Activated T-cell treated with anti-CD3 and anti-CD28 coated beads, Interleukin-2, amount 50 U/mL, for 24 hours (primary cell): Measurements from ENCODE around the gene SSTR5.

Experiments
- DNase-seq: peaks from one replicate; pipeline ENCODE4 v3.0.0-alpha.2; 2020
- H3K27ac Mint-ChIP-seq: 2 replicates; pipeline ENCODE4 v1.8.0; 2020; ENCODE audit warnings: mild to moderate bottlenecking, mixed read lengths
- H3K27me3 Mint-ChIP-seq: 2 replicates; pipeline ENCODE4 v1.8.0; 2020; ENCODE audit warnings: mixed read lengths
- H3K36me3 Mint-ChIP-seq: 2 replicates; pipeline ENCODE4 v1.8.0; 2020; ENCODE audit warnings: low read depth, mixed read lengths
- H3K4me1 Mint-ChIP-seq: 2 replicates; pipeline ENCODE4 v1.8.0; 2020; ENCODE audit warnings: low read depth, mixed read lengths
- H3K4me3 Mint-ChIP-seq: 2 replicates; pipeline ENCODE4 v1.8.0; 2020; ENCODE audit warnings: mild to moderate bottlenecking, moderate library complexity, mixed read lengths
- H3K9me3 Mint-ChIP-seq: 2 replicates; pipeline ENCODE4 v1.8.0; 2020; ENCODE audit warnings: mixed read lengths

Gene SSTR5

GRCh38 chr16:1056196-1056595 lies 16.4 kb upstream of the SSTR5 start:
- DNase-seq: no peak
- Mint-ChIP-seq H3K4me3 (no peak overlapping the region), H3K27me3 (peaks cover 8% of the 10 kb centered on the region), H3K9me3 (peaks cover 4% of the 10 kb centered on the region), H3K4me1 (no peaks in the 10 kb centered on the region), H3K36me3 (no peaks in the 10 kb centered on the region), H3K27ac (no peak overlapping the region)

DNA sequence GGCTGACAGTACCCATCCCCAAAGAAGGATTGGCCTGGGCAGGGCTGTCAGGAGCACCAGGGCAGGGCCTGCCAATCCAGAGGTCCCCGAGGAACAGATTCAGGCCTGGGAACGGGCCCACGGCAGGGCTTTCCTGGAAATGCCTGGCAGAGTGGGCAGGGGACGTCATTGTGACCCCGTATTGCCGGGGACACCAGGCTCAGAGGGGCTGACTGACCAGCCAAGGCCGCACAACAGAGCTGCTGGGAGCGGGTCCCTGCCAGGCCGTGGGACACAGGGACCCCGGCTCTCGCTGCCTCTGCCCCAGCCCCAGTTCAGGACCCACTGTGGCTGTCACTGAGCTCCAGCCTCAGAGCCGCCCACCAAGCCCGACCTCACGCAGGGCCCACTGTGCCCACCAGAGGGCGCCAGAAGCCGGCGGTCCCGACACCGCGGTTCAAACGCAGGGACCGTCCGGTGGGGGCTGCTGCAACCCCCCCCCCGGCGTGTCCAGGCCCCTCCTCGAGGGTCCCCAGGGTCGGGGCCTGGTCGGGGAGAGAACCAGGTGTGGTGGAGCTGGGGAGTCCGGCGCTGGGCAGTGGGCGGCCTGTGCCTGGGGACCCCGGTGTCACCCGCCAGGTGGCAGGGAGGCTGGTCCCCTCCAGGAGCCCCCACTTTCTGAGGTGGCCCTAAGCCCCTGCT lies 15.2 kb upstream of the SSTR5 start:
- peaks cover 4% of the 10 kb centered on the region for H3K9me3 Mint-ChIP-seq
- DNase-seq: peak; percentile 82
- H3K27ac Mint-ChIP-seq: no peak overlapping the region
- no peaks in the 10 kb centered on the region for H3K36me3 Mint-ChIP-seq
- peaks cover 8% of the 10 kb centered on the region for H3K27me3 Mint-ChIP-seq
- no peak overlapping the region for H3K4me3 Mint-ChIP-seq
- H3K4me1 Mint-ChIP-seq: no peaks in the 10 kb centered on the region

DNA sequence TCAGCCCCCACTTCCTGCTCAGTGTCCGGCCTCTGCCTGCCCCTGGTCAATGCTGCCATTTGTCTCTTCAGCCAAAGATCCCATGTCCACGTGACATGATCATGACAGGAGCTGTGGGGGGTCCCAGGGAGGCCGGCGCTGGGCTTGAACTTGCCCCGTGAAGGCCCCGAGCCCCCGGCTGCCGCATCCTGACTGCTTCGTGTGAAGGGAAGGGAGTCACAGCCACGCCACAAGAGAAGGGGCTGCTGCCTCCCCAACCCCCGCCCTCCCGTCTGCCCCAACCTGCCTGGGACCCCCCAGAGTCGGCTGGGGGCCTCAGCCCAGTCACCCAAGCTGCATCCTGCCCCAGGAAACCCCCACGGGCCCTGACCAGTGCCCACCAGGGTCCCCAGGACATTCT lies 14.3 kb upstream of the SSTR5 start:
- Mint-ChIP-seq H3K36me3 (no peaks in the 10 kb centered on the region), H3K9me3 (peaks cover 4% of the 10 kb centered on the region), H3K4me3 (no peak overlapping the region), H3K27me3 (peaks cover 11% of the 10 kb centered on the region), H3K4me1 (no peaks in the 10 kb centered on the region), H3K27ac (no peak overlapping the region)
- no peak for DNase-seq

- peaks cover 4% of the 10 kb centered on the region for H3K9me3 Mint-ChIP-seq
- no peak overlapping the region for H3K4me3 Mint-ChIP-seq
- DNase-seq: no peak
- no peak overlapping the region for H3K27ac Mint-ChIP-seq
- no peaks in the 10 kb centered on the region for H3K4me1 Mint-ChIP-seq
- no peaks in the 10 kb centered on the region for H3K36me3 Mint-ChIP-seq
- H3K27me3 Mint-ChIP-seq: peaks cover 18% of the 10 kb centered on the region
Observed at GRCh38 chr16:1059310-1059709, 13.2 kb upstream of the SSTR5 start.

DNA sequence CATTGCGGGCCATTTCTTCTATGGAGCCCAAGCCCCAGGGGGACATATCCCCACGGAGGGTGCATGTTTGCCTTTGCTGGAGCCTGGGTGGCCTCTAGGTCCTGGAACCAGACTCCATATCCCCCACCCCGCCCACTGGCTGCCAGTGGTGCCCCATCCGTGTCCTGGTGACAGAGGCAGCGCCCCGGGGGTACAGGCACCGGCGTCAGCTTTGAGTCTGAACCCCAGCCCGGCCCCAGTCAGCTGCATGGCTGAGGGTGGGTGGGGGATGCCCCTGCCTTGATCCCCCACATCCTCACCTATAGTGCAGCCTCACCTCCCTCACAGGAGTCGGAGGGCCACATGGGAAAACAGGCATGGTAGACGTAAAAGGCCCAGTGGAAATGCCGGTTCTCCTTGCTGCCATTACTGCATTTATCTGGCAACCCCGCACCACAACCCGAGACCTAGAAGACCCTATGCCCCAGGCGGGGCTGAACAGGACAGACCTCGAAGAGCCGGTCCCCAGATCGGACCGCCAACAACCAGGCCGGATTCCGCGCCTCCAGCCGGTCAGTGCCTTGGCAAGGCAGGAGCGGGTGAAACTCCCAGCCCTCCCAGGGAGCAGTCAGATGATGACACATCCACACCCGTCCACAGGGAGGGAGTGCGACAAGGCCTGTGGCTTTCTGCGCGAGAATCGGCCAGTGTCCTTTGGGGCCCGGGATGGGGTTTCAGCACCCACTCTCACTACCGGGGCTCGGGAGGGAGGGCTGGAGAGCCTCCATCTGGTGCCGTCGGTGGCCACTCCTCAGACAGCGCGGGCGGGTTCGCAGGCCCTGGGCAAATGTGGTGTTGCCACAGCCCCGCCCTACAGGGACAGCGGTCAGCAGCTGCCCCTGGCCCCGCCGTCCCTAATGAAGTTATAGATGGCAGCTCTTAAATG lies 11.9 kb upstream of the SSTR5 start:
- no peak for DNase-seq
- Mint-ChIP-seq H3K27me3 (peaks cover 29% of the 10 kb centered on the region), H3K4me3 (no peak overlapping the region), H3K36me3 (no peaks in the 10 kb centered on the region), H3K9me3 (peaks cover 4% of the 10 kb centered on the region), H3K27ac (no peak overlapping the region), H3K4me1 (no peaks in the 10 kb centered on the region)

DNA sequence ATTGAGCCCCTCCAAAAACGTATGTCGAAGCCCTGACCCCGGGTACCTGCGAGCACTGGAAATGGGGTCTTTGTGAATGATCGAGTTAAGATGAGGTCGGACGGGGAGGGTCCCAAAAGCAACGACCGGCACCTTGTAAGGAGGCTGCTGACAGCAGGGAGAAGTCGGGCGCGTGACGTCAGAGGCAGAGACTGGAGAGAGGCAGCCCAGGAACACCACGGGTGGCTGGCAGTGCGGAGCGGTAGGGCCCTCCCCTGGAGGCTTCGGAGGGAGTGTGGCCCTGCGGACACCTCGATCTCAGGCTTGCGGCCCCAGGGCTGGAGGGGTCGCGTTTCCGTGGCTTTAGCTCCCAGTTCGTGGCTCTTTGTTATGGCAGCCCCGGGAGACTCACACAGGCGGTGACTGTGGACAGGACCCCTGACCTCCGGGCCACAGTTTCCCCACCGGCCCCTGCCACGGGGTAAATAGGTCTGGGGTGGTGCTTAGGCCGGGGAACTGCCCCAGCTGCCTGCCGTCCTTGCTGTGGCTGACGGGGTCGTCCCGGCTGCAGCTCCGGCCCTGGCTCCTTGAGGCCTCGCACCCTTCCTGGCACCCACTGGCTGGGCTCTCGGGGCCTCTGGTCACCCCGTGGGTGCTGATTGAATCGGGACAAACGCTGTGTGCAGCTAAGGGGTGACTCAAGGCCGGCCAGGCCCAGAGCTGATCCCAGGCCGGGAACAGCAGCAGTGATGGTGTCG lies 10.6 kb upstream of the SSTR5 start:
- no peaks in the 10 kb centered on the region for H3K4me1 Mint-ChIP-seq
- peaks cover 35% of the 10 kb centered on the region for H3K27me3 Mint-ChIP-seq
- H3K27ac Mint-ChIP-seq: no peak overlapping the region
- H3K36me3 Mint-ChIP-seq: no peaks in the 10 kb centered on the region
- no peak overlapping the region for H3K4me3 Mint-ChIP-seq
- H3K9me3 Mint-ChIP-seq: peaks cover 4% of the 10 kb centered on the region
- DNase-seq: no peak

DNA sequence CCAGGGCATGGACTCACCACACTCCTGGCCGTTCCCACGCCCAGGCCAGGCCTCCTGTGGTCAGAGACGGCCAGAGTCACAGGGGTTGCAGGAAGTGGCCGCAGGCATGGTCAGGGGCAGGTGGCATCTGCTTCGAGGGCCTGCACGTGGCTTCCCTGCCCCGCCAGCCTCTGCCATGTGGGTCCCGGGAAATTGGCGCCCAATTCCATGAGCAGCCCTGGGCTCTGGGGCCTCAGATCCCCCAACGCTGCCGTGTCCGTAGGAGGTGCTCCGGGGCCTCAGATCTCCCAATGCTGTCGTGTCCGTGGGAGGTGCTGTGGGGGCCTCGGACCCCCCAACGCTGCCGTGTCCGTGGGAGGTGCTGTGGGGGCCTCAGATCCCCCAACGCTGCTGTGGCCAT lies 9.7 kb upstream of the SSTR5 start:
- Mint-ChIP-seq H3K9me3 (peaks cover 4% of the 10 kb centered on the region), H3K27me3 (peaks cover 43% of the 10 kb centered on the region), H3K36me3 (no peaks in the 10 kb centered on the region), H3K27ac (no peak overlapping the region), H3K4me1 (no peaks in the 10 kb centered on the region), H3K4me3 (no peak overlapping the region)
- no peak for DNase-seq

DNA sequence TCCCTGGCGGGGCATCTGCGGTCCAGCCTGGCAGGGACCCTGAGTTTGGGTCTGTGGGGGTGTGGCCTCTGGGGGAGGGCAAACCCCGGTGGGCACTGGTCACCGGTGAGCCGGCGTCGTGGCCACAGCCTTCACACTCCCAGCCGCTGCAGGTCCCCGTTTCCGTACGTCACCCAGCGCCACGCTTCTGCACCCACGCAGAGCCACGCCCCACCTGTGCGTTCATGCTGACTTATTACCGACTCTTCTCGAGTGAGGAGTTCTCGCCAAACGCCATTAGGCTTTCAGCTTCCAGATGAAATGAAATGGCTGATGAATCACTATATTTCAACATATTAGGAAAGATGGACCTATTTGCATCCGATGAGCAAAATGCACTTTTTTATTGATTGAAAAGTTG lies 8.8 kb upstream of the SSTR5 start:
- Mint-ChIP-seq H3K4me3 (no peak overlapping the region), H3K27me3 (peaks cover 47% of the 10 kb centered on the region), H3K9me3 (peaks cover 4% of the 10 kb centered on the region), H3K4me1 (no peaks in the 10 kb centered on the region), H3K36me3 (no peaks in the 10 kb centered on the region), H3K27ac (no peak overlapping the region)
- no peak for DNase-seq

GRCh38 chr16:1065469-1066128 lies 6.9 kb upstream of the SSTR5 start:
- DNase-seq: no peak
- H3K27ac Mint-ChIP-seq: no peak overlapping the region
- H3K27me3 Mint-ChIP-seq: peaks cover 53% of the 10 kb centered on the region
- no peak overlapping the region for H3K4me3 Mint-ChIP-seq
- no peaks in the 10 kb centered on the region for H3K9me3 Mint-ChIP-seq
- no peaks in the 10 kb centered on the region for H3K4me1 Mint-ChIP-seq
- no peaks in the 10 kb centered on the region for H3K36me3 Mint-ChIP-seq

DNA sequence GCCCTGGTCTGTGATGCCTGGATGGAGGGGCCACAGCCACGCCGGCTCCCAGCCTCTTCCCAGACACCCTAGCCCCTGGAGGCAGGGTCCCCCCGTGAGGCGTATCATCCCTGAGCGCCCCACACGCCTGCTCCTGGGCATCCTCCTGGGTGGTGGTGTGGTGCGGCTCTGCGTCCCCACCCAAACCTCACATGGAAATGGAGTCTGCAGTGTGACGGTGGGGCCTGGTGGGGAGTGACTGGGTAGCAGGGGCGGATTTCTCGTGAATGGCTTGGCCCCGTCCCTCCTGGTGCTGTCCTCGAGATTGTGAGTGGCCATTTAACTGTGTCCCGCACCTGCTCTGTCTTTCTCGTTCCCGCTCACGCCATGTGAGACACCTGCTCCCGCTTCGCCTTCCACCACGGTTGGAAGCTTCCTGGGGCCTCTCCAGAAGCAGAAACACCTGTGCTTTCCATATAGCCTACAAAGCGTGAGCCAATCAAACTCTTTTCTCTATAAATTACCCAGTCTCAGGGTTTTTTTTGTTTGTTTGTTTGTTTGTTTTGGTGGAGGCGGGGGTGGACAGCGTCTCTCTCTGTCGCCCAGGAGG lies 5.9 kb upstream of the SSTR5 start:
- Mint-ChIP-seq H3K9me3 (no peaks in the 10 kb centered on the region), H3K36me3 (no peaks in the 10 kb centered on the region), H3K27me3 (peaks cover 60% of the 10 kb centered on the region), H3K4me3 (no peak overlapping the region), H3K4me1 (no peaks in the 10 kb centered on the region), H3K27ac (no peak overlapping the region)
- no peak for DNase-seq

GRCh38 chr16:1067629-1068028 lies 4.9 kb upstream of the SSTR5 start:
- Mint-ChIP-seq H3K9me3 (no peaks in the 10 kb centered on the region), H3K27me3 (peaks cover 64% of the 10 kb centered on the region), H3K4me3 (peak overlapping the region; percentile 55), H3K4me1 (no peaks in the 10 kb centered on the region), H3K27ac (peak overlapping the region; percentile 94), H3K36me3 (no peaks in the 10 kb centered on the region)
- DNase-seq: no peak

DNA sequence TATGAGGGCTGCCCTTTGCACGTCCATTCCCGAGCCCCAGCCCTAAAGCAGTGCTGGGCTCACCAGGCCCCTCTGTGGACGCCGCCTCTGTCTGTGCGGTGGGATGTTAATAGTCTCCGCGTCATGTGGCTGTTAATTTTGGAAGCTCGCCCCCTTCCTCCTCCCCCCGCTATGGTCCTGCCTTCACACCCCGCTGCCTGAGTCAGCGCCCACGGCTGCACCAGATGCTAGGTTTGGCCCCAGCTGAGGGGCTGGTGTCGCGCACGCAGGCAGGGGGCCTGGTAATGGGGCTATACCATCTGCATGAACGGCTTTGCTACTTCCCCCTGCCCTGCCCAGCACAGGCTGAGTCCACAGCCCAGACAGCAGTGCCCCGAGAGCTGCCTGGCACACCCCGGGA lies 4.1 kb upstream of the SSTR5 start:
- Mint-ChIP-seq H3K4me1 (no peaks in the 10 kb centered on the region), H3K9me3 (no peaks in the 10 kb centered on the region), H3K36me3 (no peaks in the 10 kb centered on the region), H3K27me3 (peaks cover 67% of the 10 kb centered on the region), H3K4me3 (no peak overlapping the region), H3K27ac (no peak overlapping the region)
- no peak for DNase-seq

- Mint-ChIP-seq H3K9me3 (no peaks in the 10 kb centered on the region), H3K36me3 (no peaks in the 10 kb centered on the region), H3K27ac (no peak overlapping the region), H3K27me3 (peaks cover 61% of the 10 kb centered on the region), H3K4me1 (no peaks in the 10 kb centered on the region), H3K4me3 (no peak overlapping the region)
- DNase-seq: no peak
Observed at GRCh38 chr16:1069154-1069553, 3.4 kb upstream of the SSTR5 start.
